Subcutaneous abdominal adipose tissue (tissue), 5 donors: ENCODE data around the gene PCDHGA5.
"Not testable (repeated sequence)": the region's sequence is repeated elsewhere in the genome, so short reads cannot be mapped to it uniquely, and the experiment has no call there.

Source experiments
- H3K27ac ChIP-seq: one replicate; pipeline ENCODE4 v1.7.0; 2013; ENCODE audit warnings: low read depth, mild to moderate bottlenecking, inconsistent platforms, low read length, moderate library complexity
- H3K27me3 ChIP-seq, 5 donors: one replicate each; pipeline ENCODE4 v1.7.0; 2013; ENCODE audit warnings: low read length in 5 of 5, inconsistent platforms in 1 of 5; ENCODE audit not compliant: control insufficient read depth in 5 of 5, insufficient read depth in 4 of 5
- H3K36me3 ChIP-seq, 5 donors: one replicate each; pipeline ENCODE4 v1.7.0; 2013; ENCODE audit warnings: low read length in 5 of 5; ENCODE audit not compliant: control insufficient read depth in 5 of 5, insufficient read depth in 5 of 5
- H3K4me1 ChIP-seq, 5 donors: one replicate each; pipeline ENCODE4 v1.7.0; 2013; ENCODE audit warnings: low read length in 5 of 5, mild to moderate bottlenecking in 3 of 5, moderate library complexity in 1 of 5; ENCODE audit not compliant: control insufficient read depth in 5 of 5, insufficient read depth in 5 of 5
- H3K4me3 ChIP-seq, 5 donors: one replicate each; pipeline ENCODE4 v1.7.0; 2013; ENCODE audit warnings: low read length in 5 of 5, low read depth in 1 of 5
- H3K9ac ChIP-seq, 5 donors: one replicate each; pipeline ENCODE4 v1.7.0; 2013; ENCODE audit warnings: low read length in 5 of 5, mild to moderate bottlenecking in 4 of 5, moderate library complexity in 3 of 5
- H3K9me3 ChIP-seq, 5 donors: one replicate each; pipeline ENCODE4 v1.7.0; 2013; ENCODE audit warnings: low read length in 5 of 5; ENCODE audit not compliant: control insufficient read depth in 5 of 5
- donor health status: healthy.
- donor health status: healthy.
- donor health status: healthy.
- donor health status: healthy.
- donor health status: healthy.

PCDHGA5 gene

GRCh38 chr5:141366016-141366896 is 2.3 kb downstream of the PCDHGA5 start:
- H3K36me3 ChIP-seq, result no peaks in the 10 kb centered on the region
- H3K4me3 ChIP-seq, result peak overlapping the region in 4 of 5 donors; percentile 13 to 61 (median 32)
- H3K27ac ChIP-seq, result no peak overlapping the region
- no peak overlapping the region for H3K9ac ChIP-seq
- H3K4me1 ChIP-seq, result peaks cover 0 to 5% (median 0%) of the 10 kb centered on the region in 5 donors
- peaks cover 0 to 17% (median 11%) of the 10 kb centered on the region in 5 donors for H3K27me3 ChIP-seq
- H3K9me3 ChIP-seq, result peaks cover 48 to 77% (median 67%) of the 10 kb centered on the region in 5 donors

- H3K9ac ChIP-seq, result no peak within 1 kb of the TSS
- H3K4me1 ChIP-seq, result peaks cover 0 to 5% (median 0%) of the 10 kb centered on the region in 5 donors
- H3K9me3 ChIP-seq, result peaks cover 52 to 77% (median 70%) of the 10 kb centered on the region in 5 donors
- peaks cover 0 to 19% (median 16%) of the 10 kb centered on the region in 5 donors for H3K27me3 ChIP-seq
- no peak within 1 kb of the TSS for H3K27ac ChIP-seq
- H3K4me3 ChIP-seq, result peak within 1 kb of the TSS; percentile 41 to 74 (median 54)
- no peaks in the 10 kb centered on the region for H3K36me3 ChIP-seq
Measured at GRCh38 chr5:141369994-141370848, 6.3 kb downstream of the PCDHGA5 start, which contains the start of gene PCDHGB3. PCDHGB3 (plus strand) TSS chr5:141370242; CDS start chr5:141370395, 153 bp downstream.

GRCh38 chr5:141371572-141372475 is 7.9 kb downstream of the PCDHGA5 start:
- peak overlapping the region; percentile 32 to 58 (median 54) for H3K4me3 ChIP-seq
- peaks cover 48 to 76% (median 68%) of the 10 kb centered on the region in 5 donors for H3K9me3 ChIP-seq

GRCh38 chr5:141373673-141374317 is 9.8 kb downstream of the PCDHGA5 start, which contains the start of gene PCDHGA6:
PCDHGA6 (plus strand) TSS chr5:141373891; CDS start chr5:141374084, 193 bp downstream.
- H3K27ac ChIP-seq, result no peak within 1 kb of the TSS
- H3K4me1 ChIP-seq, result peaks cover 0 to 5% (median 0%) of the 10 kb centered on the region in 5 donors
- H3K9ac ChIP-seq, result no peak within 1 kb of the TSS
- peaks cover 0 to 11% (median 9%) of the 10 kb centered on the region in 5 donors for H3K27me3 ChIP-seq
- H3K36me3 ChIP-seq, result no peaks in the 10 kb centered on the region
- H3K4me3 ChIP-seq, result peak within 1 kb of the TSS; percentile 45 to 68 (median 59)
- peaks cover 53 to 80% (median 78%) of the 10 kb centered on the region in 5 donors for H3K9me3 ChIP-seq

More at GRCh38 chr5:141371572-141372475, 7.9 kb downstream of the PCDHGA5 start:
- Histone ChIP-seq H3K27me3 (peaks cover 0 to 11% (median 9%) of the 10 kb centered on the region in 5 donors), H3K36me3 (no peaks in the 10 kb centered on the region), H3K27ac (no peak overlapping the region), H3K9ac (no peak overlapping the region), H3K4me1 (peaks cover 0 to 5% (median 0%) of the 10 kb centered on the region in 5 donors)

- H3K27ac ChIP-seq, result no peak overlapping the region
Measured at GRCh38 chr5:141374627-141375026, 10.7 kb downstream of the PCDHGA5 start.

GRCh38 chr5:141375444-141376155 is 11.6 kb downstream of the PCDHGA5 start:
- H3K27ac ChIP-seq, H3K36me3 ChIP-seq, H3K9ac ChIP-seq, H3K4me1 ChIP-seq: not testable (repeated sequence)
- H3K4me3 ChIP-seq, result peak overlapping the region; percentile 29 to 59 (median 49)
- peaks cover 0 to 11% (median 9%) of the 10 kb centered on the region in 5 donors for H3K27me3 ChIP-seq
- H3K9me3 ChIP-seq, result peaks cover 52 to 73% (median 70%) of the 10 kb centered on the region in 5 donors

More at GRCh38 chr5:141374627-141375026, 10.7 kb downstream of the PCDHGA5 start:
- Histone ChIP-seq H3K9ac (no peak overlapping the region), H3K4me3 (peak overlapping the region; percentile 45 to 68 (median 59)), H3K36me3 (no peaks in the 10 kb centered on the region), H3K9me3 (peaks cover 53 to 82% (median 77%) of the 10 kb centered on the region in 5 donors), H3K27me3 (peaks cover 0 to 11% (median 9%) of the 10 kb centered on the region in 5 donors), H3K4me1 (peaks cover 0 to 5% (median 0%) of the 10 kb centered on the region in 5 donors)

GRCh38 chr5:141382469-141383294 is 18.7 kb downstream of the PCDHGA5 start, which contains the start of gene PCDHGA7:
PCDHGA7 (plus strand) TSS chr5:141382742; CDS start chr5:141382900, 158 bp downstream.
- Histone ChIP-seq H3K9me3 (peaks cover 33 to 71% (median 64%) of the 10 kb centered on the region in 5 donors), H3K27me3 (peaks cover 0 to 11% (median 0%) of the 10 kb centered on the region in 5 donors), H3K9ac (no peak within 1 kb of the TSS), H3K36me3 (no peaks in the 10 kb centered on the region), H3K27ac (no peak within 1 kb of the TSS), H3K4me1 (peaks cover 0 to 4% (median 0%) of the 10 kb centered on the region in 5 donors), H3K4me3 (peak within 1 kb of the TSS; percentile 51 to 78 (median 64))
